D721Med (cell line): ENCODE measurements around the gene C17orf58.

ENCODE experiments used
- DNase-seq: peaks from one replicate; pipeline ENCODE4 v3.0.0; 2011; ENCODE audit warnings: low spot score; ENCODE audit not compliant: insufficient read length
- FAIRE-seq: peaks from 2 replicates; lab custom pipeline; 2011; peaks lifted over from hg19 to GRCh38; lab: Jason Lieb, UNC
- CTCF ChIP-seq: IDR thresholded peaks from 2 replicates; pipeline ENCODE4 v1.5.1; 2012; ENCODE audit warnings: mild to moderate bottlenecking, control low read depth; ENCODE audit not compliant: insufficient read depth; ENCODE audit errors: missing control alignments

The C17orf58 gene

DNA sequence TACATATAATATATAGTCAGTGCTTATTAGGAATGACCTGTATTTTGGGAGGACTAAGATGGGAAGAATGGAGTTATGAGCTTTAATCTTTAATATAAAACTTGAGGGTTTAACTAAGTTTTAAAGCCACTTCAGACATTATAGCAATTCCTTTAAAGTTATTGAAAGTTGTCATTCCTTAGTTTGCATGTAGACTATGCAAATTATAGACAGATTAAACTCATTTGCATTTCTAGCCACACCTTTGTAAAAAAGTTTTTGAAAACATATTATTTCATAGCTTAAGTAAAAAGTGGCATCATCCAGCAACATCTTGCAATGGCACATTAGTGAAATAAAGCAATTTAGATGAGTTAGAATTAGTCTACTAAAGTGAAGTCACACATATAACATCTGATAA is 49.8 kb downstream of the C17orf58 start:
- DNase-seq = no peak
- FAIRE-seq = no peak
- no peak for TF ChIP-seq CTCF

GRCh38 chr17:67944035-67944434 is 52.2 kb downstream of the C17orf58 start:
- DNase-seq = no peak
- no peak for FAIRE-seq
- TF ChIP-seq CTCF = no peak

DNA sequence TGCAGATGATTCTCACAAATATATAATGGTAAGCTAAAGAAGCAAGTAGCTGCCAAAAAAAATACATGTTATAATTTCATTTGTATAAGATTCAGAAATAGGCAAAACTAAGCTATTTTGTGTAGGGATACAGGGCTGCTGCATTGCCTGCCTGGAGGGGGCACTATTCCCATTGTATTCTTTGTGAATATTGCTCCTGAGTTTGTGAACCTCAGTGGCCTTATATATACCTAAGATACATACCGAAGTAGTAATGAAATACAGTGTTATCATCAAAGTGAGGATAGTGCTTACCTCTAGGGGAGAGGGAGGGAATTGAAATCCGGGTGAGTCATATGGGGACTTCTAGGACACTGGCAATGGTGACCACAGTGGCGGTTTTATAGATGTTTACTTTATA is 53.5 kb downstream of the C17orf58 start:
- DNase-seq (no peak), FAIRE-seq (no peak)
- TF ChIP-seq CTCF = peak; percentile 40
